ENCODE results near the gene ZBTB3.

DNA sequence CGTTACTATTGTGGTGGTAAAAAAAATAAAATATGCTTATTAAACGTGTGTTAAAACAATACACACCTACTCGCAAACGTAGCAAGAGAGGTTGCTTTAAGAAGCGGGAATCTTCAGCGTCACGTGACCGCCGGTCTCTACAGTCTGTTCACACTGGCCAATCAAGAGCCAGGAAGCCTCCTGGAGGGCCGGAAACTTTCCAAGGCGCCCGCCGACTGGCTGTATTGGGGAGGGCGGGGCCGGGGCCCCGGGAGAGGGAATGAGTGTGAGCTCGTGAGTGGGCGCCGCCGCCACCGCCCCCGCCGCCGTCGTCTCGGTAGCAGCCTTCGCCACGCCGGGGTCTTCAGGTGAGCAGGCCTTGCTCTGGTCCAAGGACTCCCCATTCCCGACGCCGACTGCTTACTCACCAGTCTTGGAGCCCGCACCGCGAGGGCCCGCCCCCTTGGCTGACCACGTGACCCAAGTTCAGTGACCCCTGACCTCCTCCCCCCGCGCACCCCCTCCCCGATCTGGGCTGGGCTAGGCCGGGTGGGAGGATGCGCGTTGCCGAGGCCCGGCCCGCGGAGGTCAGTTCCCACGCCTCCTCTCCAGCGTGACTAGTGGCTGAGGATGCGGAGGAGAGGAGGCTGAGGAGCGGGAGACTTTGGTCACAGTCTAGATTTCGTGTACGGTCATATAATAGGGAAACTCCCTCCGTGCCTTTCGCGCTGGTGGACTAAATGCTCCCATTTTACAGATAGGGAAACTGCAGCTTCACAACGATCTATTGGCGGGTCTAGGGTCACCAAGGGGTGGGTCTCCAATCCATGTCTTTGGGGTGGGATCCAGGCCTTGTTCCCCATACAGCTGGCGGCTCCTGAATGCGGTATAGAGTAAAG lies 17.4 kb upstream of the ZBTB3 start, which contains the start of gene TAF6L:
- no peak for TF ChIP-seq POLR2A (IDR thresholded peaks at IDR 0.05)
- TF ChIP-seq, protein P1, sequence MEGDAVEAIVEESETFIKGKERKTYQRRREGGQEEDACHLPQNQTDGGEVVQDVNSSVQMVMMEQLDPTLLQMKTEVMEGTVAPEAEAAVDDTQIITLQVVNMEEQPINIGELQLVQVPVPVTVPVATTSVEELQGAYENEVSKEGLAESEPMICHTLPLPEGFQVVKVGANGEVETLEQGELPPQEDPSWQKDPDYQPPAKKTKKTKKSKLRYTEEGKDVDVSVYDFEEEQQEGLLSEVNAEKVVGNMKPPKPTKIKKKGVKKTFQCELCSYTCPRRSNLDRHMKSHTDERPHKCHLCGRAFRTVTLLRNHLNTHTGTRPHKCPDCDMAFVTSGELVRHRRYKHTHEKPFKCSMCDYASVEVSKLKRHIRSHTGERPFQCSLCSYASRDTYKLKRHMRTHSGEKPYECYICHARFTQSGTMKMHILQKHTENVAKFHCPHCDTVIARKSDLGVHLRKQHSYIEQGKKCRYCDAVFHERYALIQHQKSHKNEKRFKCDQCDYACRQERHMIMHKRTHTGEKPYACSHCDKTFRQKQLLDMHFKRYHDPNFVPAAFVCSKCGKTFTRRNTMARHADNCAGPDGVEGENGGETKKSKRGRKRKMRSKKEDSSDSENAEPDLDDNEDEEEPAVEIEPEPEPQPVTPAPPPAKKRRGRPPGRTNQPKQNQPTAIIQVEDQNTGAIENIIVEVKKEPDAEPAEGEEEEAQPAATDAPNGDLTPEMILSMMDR (IDR thresholded peaks at IDR 0.05): no peak

All from testis (tissue), 2 donors.